Mesendoderm (in vitro differentiated cells): Measurements from ENCODE around the gene FBL.

Experiments
- DNase-seq: peaks from one replicate; pipeline ENCODE4 v3.0.0; 2013
- H2AK5ac ChIP-seq: 2 replicates; pipeline ENCODE4 v1.6.1; 2013; ENCODE audit warnings: low read length, inconsistent platforms
- H2BK120ac ChIP-seq: 2 replicates; pipeline ENCODE4 v1.6.1; 2013; ENCODE audit warnings: low read depth, mild to moderate bottlenecking, low read length, moderate library complexity, mixed read lengths
- H2BK15ac ChIP-seq: replicated peaks from 2 replicates; pipeline ENCODE4 v1.6.1; 2013; ENCODE audit warnings: low read depth, mild to moderate bottlenecking, moderate library complexity
- H2BK5ac ChIP-seq: 2 replicates; pipeline ENCODE4 v1.6.1; 2013; ENCODE audit warnings: low read length, inconsistent platforms
- H3K18ac ChIP-seq: 2 replicates; pipeline ENCODE4 v1.6.1; 2013; ENCODE audit warnings: mild to moderate bottlenecking, low read length, mixed read lengths
- H3K23ac ChIP-seq: one replicate; pipeline ENCODE4 v1.6.1; 2013; ENCODE audit warnings: low read length
- H3K27ac ChIP-seq: 2 replicates; pipeline ENCODE4 v1.5.1; 2013; ENCODE audit warnings: low read depth, mild to moderate bottlenecking, inconsistent platforms, low read length, moderate library complexity
- H3K27me3 ChIP-seq: 2 replicates; pipeline ENCODE4 v1.6.1; 2013; ENCODE audit warnings: low read length, control low read depth, mild to moderate bottlenecking, inconsistent platforms; ENCODE audit not compliant: insufficient read depth, poor library complexity
- H3K36me3 ChIP-seq: 2 replicates; pipeline ENCODE4 v1.6.1; 2013; ENCODE audit warnings: low read length, inconsistent platforms; ENCODE audit not compliant: control insufficient read depth, insufficient read depth
- H3K4ac ChIP-seq: one replicate; pipeline ENCODE4 v1.6.1; 2013; ENCODE audit warnings: low read depth, mild to moderate bottlenecking, low read length, moderate library complexity
- H3K4me1 ChIP-seq: 2 replicates; pipeline ENCODE4 v1.6.1; 2013; ENCODE audit warnings: low read depth, low read length, inconsistent platforms; ENCODE audit not compliant: control insufficient read depth
- H3K4me2 ChIP-seq: 2 replicates; pipeline ENCODE4 v1.6.1; 2013; ENCODE audit warnings: low read length
- H3K4me3 ChIP-seq: 2 replicates; pipeline ENCODE4 v1.5.1; 2013; ENCODE audit warnings: mild to moderate bottlenecking, low read length
- H3K56ac ChIP-seq: one replicate; pipeline ENCODE4 v1.6.1; 2013; ENCODE audit warnings: low read length
- H3K79me1 ChIP-seq: 2 replicates; pipeline ENCODE4 v1.6.1; 2013; ENCODE audit warnings: low read length, inconsistent platforms
- H3K79me2 ChIP-seq: 2 replicates; pipeline ENCODE4 v1.6.1; 2013; ENCODE audit warnings: mild to moderate bottlenecking, low read length; ENCODE audit not compliant: control insufficient read depth, insufficient read depth
- H3K9ac ChIP-seq: 2 replicates; pipeline ENCODE4 v1.6.1; 2013; ENCODE audit warnings: low read length, inconsistent platforms
- H4K5ac ChIP-seq: one replicate; pipeline ENCODE4 v1.6.1; 2013; ENCODE audit warnings: low read length
- H4K8ac ChIP-seq: one replicate; pipeline ENCODE4 v1.6.1; 2013; ENCODE audit warnings: low read depth, mild to moderate bottlenecking, control low read depth, low read length, moderate library complexity
- WGBS: extraction: QIAGEN DNeasy Blood & Tissue Kit; methylation state at CpG from one replicate; pipeline ENCODE4 v1.1.7; 2013; ENCODE audit warnings: low lambda C conversion rate, missing lambda C conversion rate; ENCODE audit not compliant: insufficient coverage; ENCODE audit errors: extremely low coverage; 5-methylcytosine and 5-hydroxymethylcytosine counted together

The FBL gene

DNA sequence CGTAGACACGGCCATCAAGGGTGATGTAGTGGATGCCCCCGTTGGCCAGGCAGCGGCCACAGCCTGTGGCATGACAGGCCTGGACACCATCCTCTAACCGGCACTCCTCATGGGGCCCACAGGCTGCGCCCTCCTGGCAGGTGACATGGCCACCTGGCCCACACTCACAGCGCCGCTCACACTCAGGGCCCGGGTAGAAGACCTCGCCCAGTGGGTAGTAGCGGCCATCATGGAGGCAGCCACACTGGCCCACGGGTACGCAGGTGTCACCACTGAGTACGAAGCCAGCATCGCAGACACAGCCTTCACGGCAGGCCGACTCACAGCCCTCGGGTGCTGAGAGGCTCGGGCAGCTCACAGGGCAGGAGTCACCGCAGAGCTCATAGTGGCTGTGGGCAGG lies 27.2 kb upstream of the FBL start:
- Histone ChIP-seq H4K8ac (no peak overlapping the region), H3K4me3 (no peak overlapping the region), H3K79me1 (no peaks in the 10 kb centered on the region), H3K27ac (no peak overlapping the region), H3K9ac (no peak overlapping the region), H2BK5ac (no peak overlapping the region), H2BK15ac (no peak overlapping the region), H3K4me2 (no peak overlapping the region), H3K27me3 (no peaks in the 10 kb centered on the region), H3K23ac (no peak overlapping the region), H3K79me2 (no peaks in the 10 kb centered on the region), H3K4ac (no peak overlapping the region), H3K4me1 (no peaks in the 10 kb centered on the region), H2BK120ac (no peak overlapping the region), H4K5ac (no peak overlapping the region), H3K18ac (no peak overlapping the region), H3K56ac (no peak overlapping the region), H2AK5ac (no peak overlapping the region), H3K36me3 (no peaks in the 10 kb centered on the region)
- whole genome bisulfite sequencing, result no CpG with 5 or more reads among the region's 20 CpGs
- DNase-seq, result no peak

DNA sequence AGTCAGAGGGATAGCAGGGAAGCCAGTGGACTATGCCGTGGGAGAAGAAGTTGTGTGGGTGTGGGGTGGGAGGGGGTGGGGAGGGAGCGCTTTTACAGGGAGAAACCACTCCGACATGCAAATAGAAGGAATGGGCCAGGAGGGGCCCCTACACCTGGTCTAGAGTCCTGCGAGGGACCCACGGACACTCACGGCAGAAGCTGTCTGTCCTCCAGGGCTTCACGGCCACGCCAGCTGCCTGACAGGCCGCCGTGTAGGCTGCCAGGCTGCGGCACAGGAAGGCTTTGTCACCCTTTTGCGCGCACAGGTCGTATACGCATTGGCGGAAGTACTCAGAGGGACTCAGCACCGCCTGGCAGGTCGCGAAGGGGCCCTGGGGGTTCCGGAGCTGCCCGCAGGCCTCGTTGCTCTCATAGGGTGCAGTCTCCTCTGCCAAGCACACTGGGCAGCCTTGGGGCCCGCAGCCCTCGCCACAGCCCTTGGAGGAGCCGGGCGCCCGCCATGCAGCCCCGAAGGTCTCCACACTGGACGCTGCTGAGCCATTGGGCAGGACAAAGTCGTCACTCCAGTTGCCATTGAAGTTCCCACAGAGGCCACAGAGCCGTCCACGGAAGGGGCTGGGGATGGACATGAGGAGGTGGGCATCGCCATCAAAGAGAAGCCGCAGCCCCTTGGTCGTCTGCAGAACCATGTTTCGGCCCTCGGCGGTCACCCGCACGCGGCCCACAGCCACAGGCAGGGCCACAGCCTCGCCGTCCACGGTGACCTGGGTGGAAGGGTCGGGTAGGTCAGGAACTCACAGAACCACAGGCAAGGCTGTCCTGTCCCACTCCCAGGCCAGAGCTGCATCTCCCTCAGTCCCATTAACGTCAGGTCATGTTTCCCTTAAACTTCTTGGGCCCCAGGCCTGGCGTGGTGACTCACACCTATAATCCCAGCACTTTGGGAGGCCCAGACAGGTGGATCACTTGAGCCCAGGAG lies 26.0 kb upstream of the FBL start:
- Histone ChIP-seq H3K18ac (no peak overlapping the region), H3K27me3 (no peaks in the 10 kb centered on the region), H3K79me1 (no peaks in the 10 kb centered on the region), H3K4me3 (no peak overlapping the region), H3K9ac (no peak overlapping the region), H3K4me2 (no peak overlapping the region), H3K4ac (no peak overlapping the region), H3K36me3 (no peaks in the 10 kb centered on the region), H3K27ac (no peak overlapping the region), H2BK5ac (no peak overlapping the region), H3K56ac (no peak overlapping the region), H3K79me2 (no peaks in the 10 kb centered on the region), H4K5ac (no peak overlapping the region), H3K4me1 (no peaks in the 10 kb centered on the region), H3K23ac (no peak overlapping the region), H2AK5ac (no peak overlapping the region), H4K8ac (no peak overlapping the region), H2BK120ac (no peak overlapping the region), H2BK15ac (no peak overlapping the region)
- WGBS, result no CpG with 5 or more reads among the region's 47 CpGs
- no peak for DNase-seq

DNA sequence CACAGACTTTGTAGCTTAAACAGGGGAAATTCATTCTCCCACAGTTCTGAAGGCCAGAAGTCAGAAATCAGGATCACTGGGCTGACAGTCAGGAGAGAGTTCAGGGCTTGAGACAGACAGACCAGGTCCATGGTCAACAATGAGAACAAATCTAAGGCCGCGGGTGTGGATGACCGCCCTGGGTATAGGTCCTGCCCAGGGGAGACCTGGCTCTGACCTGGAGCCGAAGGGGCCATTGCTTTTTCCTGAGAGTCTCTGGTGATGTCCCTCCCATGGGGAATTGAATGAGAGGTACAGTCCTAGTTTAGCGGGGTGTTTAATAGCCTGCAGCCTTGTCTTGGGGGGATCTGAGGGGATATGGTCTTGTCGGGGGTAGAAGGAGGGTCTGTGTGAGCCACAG lies 25.2 kb upstream of the FBL start:
- H3K27me3 ChIP-seq, result no peaks in the 10 kb centered on the region
- H3K4me1 ChIP-seq, result no peaks in the 10 kb centered on the region
- no peak overlapping the region for H4K8ac ChIP-seq
- H2AK5ac ChIP-seq, result no peak overlapping the region
- H3K79me1 ChIP-seq, result no peaks in the 10 kb centered on the region
- no CpG with 5 or more reads among the region's 6 CpGs for whole genome bisulfite sequencing
- H2BK120ac ChIP-seq, result no peak overlapping the region
- H4K5ac ChIP-seq, result no peak overlapping the region
- H2BK5ac ChIP-seq, result no peak overlapping the region
- H2BK15ac ChIP-seq, result no peak overlapping the region
- DNase-seq, result no peak
- H3K23ac ChIP-seq, result no peak overlapping the region
- H3K56ac ChIP-seq, result no peak overlapping the region
- no peak overlapping the region for H3K4me3 ChIP-seq
- no peak overlapping the region for H3K18ac ChIP-seq
- H3K4me2 ChIP-seq, result no peak overlapping the region
- no peak overlapping the region for H3K27ac ChIP-seq
- H3K9ac ChIP-seq, result no peak overlapping the region
- H3K36me3 ChIP-seq, result no peaks in the 10 kb centered on the region
- H3K4ac ChIP-seq, result no peak overlapping the region
- no peaks in the 10 kb centered on the region for H3K79me2 ChIP-seq

DNA sequence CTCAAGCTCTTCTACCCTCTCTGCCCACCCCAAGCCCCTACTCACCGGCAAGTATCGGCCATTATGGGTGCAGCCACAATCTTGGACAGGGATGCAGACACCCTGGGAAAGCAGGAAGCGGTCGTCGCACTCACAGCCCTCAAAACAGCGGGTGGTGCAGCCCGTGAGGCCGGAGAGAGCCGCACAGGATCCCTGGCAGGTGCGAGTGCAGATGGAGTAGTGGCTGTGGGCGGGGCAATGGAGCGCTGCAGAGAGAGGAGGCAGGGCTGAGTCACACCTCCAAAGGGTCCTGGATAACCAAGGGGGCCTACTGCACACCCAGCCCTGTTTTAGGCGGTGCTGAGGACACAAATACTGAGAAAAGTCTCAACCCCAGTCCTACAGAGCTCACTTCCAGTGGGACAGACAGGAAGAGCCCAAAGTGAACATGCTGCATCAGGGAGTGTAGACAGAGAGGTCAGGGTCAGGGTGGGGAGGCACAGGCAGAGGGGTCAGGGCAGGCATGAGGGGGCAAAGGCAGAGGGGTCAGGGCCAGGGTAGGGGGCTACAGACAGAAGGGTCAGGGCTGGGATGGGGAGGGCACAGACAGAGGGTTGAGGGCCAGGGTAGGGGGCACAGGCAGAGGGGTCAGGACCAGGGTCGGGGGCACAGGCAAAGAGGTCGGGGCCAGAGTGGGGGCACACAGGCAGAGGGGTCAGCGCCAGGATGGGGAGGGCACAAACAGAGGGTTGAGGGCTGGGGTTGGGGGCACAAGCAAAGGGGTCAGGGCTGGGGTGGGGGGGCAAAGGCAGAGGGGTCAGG lies 24.2 kb upstream of the FBL start:
- Histone ChIP-seq H2AK5ac (no peak overlapping the region), H2BK120ac (no peak overlapping the region), H3K27me3 (no peaks in the 10 kb centered on the region), H3K36me3 (no peaks in the 10 kb centered on the region), H4K8ac (no peak overlapping the region), H2BK5ac (no peak overlapping the region), H3K27ac (no peak overlapping the region), H3K4me3 (no peak overlapping the region), H2BK15ac (no peak overlapping the region), H3K18ac (no peak overlapping the region), H3K23ac (no peak overlapping the region), H3K9ac (no peak overlapping the region), H3K4me2 (no peak overlapping the region), H3K4me1 (no peaks in the 10 kb centered on the region), H4K5ac (no peak overlapping the region), H3K79me2 (no peaks in the 10 kb centered on the region), H3K56ac (no peak overlapping the region), H3K4ac (no peak overlapping the region), H3K79me1 (no peaks in the 10 kb centered on the region)
- WGBS, result no CpG with 5 or more reads among the region's 16 CpGs
- DNase-seq, result peak; percentile 40

DNA sequence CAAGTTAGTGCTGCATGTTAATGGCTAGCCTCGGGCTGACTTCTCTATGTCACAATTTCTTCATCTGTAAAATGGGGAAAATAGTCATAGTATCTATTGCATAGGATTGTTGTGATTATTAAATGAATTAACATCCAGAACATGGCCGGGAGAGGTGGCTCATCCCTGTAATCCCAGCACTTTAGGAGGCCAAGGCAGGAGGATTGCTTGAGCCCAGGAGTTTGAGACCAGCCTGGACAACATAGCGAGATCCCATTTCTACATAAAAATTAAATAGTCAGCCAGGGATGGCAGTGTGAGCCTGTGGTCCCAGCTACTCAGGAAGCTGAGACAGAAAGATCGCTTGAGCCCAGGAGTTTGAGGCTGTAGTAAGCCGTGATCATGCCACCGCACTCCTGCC lies 21.8 kb upstream of the FBL start:
- H2AK5ac ChIP-seq, result no peak overlapping the region
- H3K18ac ChIP-seq, result no peak overlapping the region
- no peaks in the 10 kb centered on the region for H3K27me3 ChIP-seq
- no peak for DNase-seq
- no peak overlapping the region for H3K56ac ChIP-seq
- H3K79me1 ChIP-seq, result no peaks in the 10 kb centered on the region
- no peaks in the 10 kb centered on the region for H3K36me3 ChIP-seq
- H3K23ac ChIP-seq, result no peak overlapping the region
- H2BK15ac ChIP-seq, result no peak overlapping the region
- no CpG with 5 or more reads among the region's 6 CpGs for WGBS
- no peak overlapping the region for H3K9ac ChIP-seq
- no peak overlapping the region for H2BK5ac ChIP-seq
- H4K8ac ChIP-seq, result no peak overlapping the region
- no peak overlapping the region for H3K4me2 ChIP-seq
- no peak overlapping the region for H3K4ac ChIP-seq
- no peaks in the 10 kb centered on the region for H3K79me2 ChIP-seq
- H3K4me1 ChIP-seq, result no peaks in the 10 kb centered on the region
- H4K5ac ChIP-seq, result no peak overlapping the region
- H3K27ac ChIP-seq, result no peak overlapping the region
- no peak overlapping the region for H3K4me3 ChIP-seq
- H2BK120ac ChIP-seq, result no peak overlapping the region
